Endothelial cell of umbilical vein (primary cell): ENCODE results near the gene ATF6B. TPM values are rescaled to one million over a fixed set of nuclear protein-coding genes. Genes with fewer than 3 reads are reported as not detected.

Source experiments
- BruUV-seq: library from RNA; stranded (reverse); fragments of 400-500 nt; replicated peaks from 2 replicates; lab custom pipeline; 2021; lab: Mats Ljungman, UMichigan
- CTCF ChIA-PET: fragments of 300-600, 350-600 bp; sonication (Branson Sonifier 250); formaldehyde crosslinking; loops from one replicate; lab custom pipeline; 2021; ENCODE audit warnings: antibody characterized with exemption, inconsistent platforms; lab: Charles Lee
- POLR2A ChIA-PET: fragments of 300-600, 350-600 bp; sonication (Branson Sonifier 250); formaldehyde crosslinking; loops from one replicate; lab custom pipeline; 2021; ENCODE audit warnings: antibody characterized with exemption, inconsistent platforms; lab: Charles Lee
- DNase-seq: peaks from one replicate; pipeline ENCODE4 v3.0.0-alpha.2; 2011; ENCODE audit warnings: low read depth, low spot score
- FAIRE-seq: peaks from 2 replicates; lab custom pipeline; 2011; peaks lifted over from hg19 to GRCh38; lab: Jason Lieb, UNC
- H2AFZ ChIP-seq: 2 replicates; pipeline ENCODE4 v1.6.0; 2012; ENCODE audit warnings: low read depth, low read length, control low read depth, inconsistent platforms
- H3K27ac ChIP-seq: 2 replicates; pipeline ENCODE4 v1.5.1; 2011; ENCODE audit warnings: low read depth, mild to moderate bottlenecking, control low read depth, low read length, moderate library complexity; ENCODE audit not compliant: insufficient read depth
- H3K27me3 ChIP-seq, 2 experiments: 2 replicates each; pipeline versions ENCODE4 v1.6.0 to v1.6.1; 2011; ENCODE audit warnings: low read length in 2 of 2, mixed read lengths in 1 of 2; ENCODE audit not compliant: control insufficient read depth in 2 of 2, insufficient read depth in 2 of 2
- H3K36me3 ChIP-seq, 2 experiments: 2 replicates in 1 of 2; 3 replicates in 1 of 2; pipeline ENCODE4 v1.5.1; 2011; ENCODE audit warnings: low read length in 2 of 2, mild to moderate bottlenecking in 1 of 2, moderate library complexity in 1 of 2; ENCODE audit not compliant: control insufficient read depth in 2 of 2, insufficient read depth in 2 of 2; ENCODE audit errors: extremely low read depth in 1 of 2
- H3K4me1 ChIP-seq: 3 replicates; pipeline ENCODE4 v1.5.1; 2011; ENCODE audit warnings: mild to moderate bottlenecking, low read length; ENCODE audit not compliant: control insufficient read depth, insufficient read depth; ENCODE audit errors: extremely low read depth
- H3K4me2 ChIP-seq: 2 replicates; pipeline ENCODE4 v1.6.1; 2011; ENCODE audit warnings: low read length, control low read depth, mixed read lengths; ENCODE audit not compliant: insufficient read depth
- H3K4me3 ChIP-seq, 3 experiments: fragments of 200-600 bp in 1 of 3; sonication (generic), shearing (Covaris generic) in 1 of 3; replicated peaks in 1 of 3; 2 replicates each; pipeline ENCODE4 v1.5.1; 2011 to 2016; ENCODE audit warnings: control low read depth in 3 of 3, low read length in 3 of 3, mild to moderate bottlenecking in 2 of 3, inconsistent platforms in 1 of 3, low read depth in 1 of 3, moderate library complexity in 1 of 3; ENCODE audit not compliant: insufficient read depth in 1 of 3
- H3K79me2 ChIP-seq: 2 replicates; pipeline ENCODE4 v1.6.0; 2012; ENCODE audit warnings: low read length, inconsistent platforms; ENCODE audit not compliant: control insufficient read depth, insufficient read depth
- H3K9ac ChIP-seq: replicated peaks from 2 replicates; pipeline ENCODE3; 2011; ENCODE audit warnings: low read length, control low read depth; ENCODE audit not compliant: insufficient read depth; ENCODE audit errors: extremely low read depth
- H3K9me1 ChIP-seq: replicated peaks from 3 replicates; pipeline ENCODE4 v1.6.0; 2011; ENCODE audit warnings: mild to moderate bottlenecking, low read length; ENCODE audit not compliant: control insufficient read depth, insufficient read depth; ENCODE audit errors: extremely low read depth
- H3K9me3 ChIP-seq: replicated peaks from 2 replicates; pipeline ENCODE4 v1.5.1; 2012; ENCODE audit warnings: low read length, inconsistent platforms; ENCODE audit not compliant: control insufficient read depth, insufficient read depth
- H4K20me1 ChIP-seq: replicated peaks from 2 replicates; pipeline ENCODE3; 2011; ENCODE audit warnings: mild to moderate bottlenecking, low read length; ENCODE audit not compliant: control insufficient read depth, insufficient read depth; ENCODE audit errors: extremely low read depth
- EZH2 ChIP-seq: IDR thresholded peaks from 2 replicates; pipeline ENCODE4 v1.6.1; 2012; ENCODE audit warnings: borderline replicate concordance, low read depth, mild to moderate bottlenecking, moderate library complexity, low read length, inconsistent platforms; ENCODE audit not compliant: severe bottlenecking
- FOS ChIP-seq: IDR thresholded peaks from 2 replicates; pipeline ENCODE4 v1.6.1; 2011; ENCODE audit warnings: mild to moderate bottlenecking, low read length, moderate library complexity, borderline replicate concordance; ENCODE audit not compliant: insufficient read depth
- GATA2 ChIP-seq: IDR thresholded peaks from 2 replicates; pipeline ENCODE4 v1.7.0; 2011; ENCODE audit warnings: low read depth, mild to moderate bottlenecking, moderate library complexity, mixed read lengths, low read length; ENCODE audit not compliant: insufficient read length, insufficient read depth
- JUN ChIP-seq: IDR thresholded peaks from 2 replicates; pipeline ENCODE4 v1.6.1; 2011; ENCODE audit warnings: borderline replicate concordance, low read depth; ENCODE audit not compliant: insufficient read length, insufficient read depth
- MYC ChIP-seq: IDR thresholded peaks from one replicate; pipeline ENCODE4 v1.6.1; 2011; ENCODE audit warnings: mild to moderate bottlenecking, low read depth, low read length
- POLR2A ChIP-seq: IDR thresholded peaks from 2 replicates; pipeline ENCODE4 v1.6.1; 2012; ENCODE audit warnings: low read depth, mild to moderate bottlenecking, control low read depth, low read length
- POLR2AphosphoS5 ChIP-seq: IDR thresholded peaks from 2 replicates; pipeline ENCODE4 v1.6.1; 2012; ENCODE audit warnings: low read depth, mild to moderate bottlenecking, control low read depth, low read length, moderate library complexity; ENCODE audit not compliant: insufficient read depth
- dilution Hi-C: fragments of 300-500 bp; cut with MboI; formaldehyde crosslinking; loops from one replicate; pipeline ENCODE4 v1.15.0; 2019; ENCODE audit warnings: low sequenced_read_pairs; ENCODE audit not compliant: extremely low pct_ligation_motif_present
- intact Hi-C: fragments of 100-400 bp; cut with micrococcal nuclease; formaldehyde crosslinking; loops from one replicate; pipeline ENCODE4 v1.10.0; 2022
- polyA plus RNA-seq, 4 experiments: library from polyadenylated mRNA; depleted of rRNA in 3 of 4; stranded (reverse) in 3 of 4; unstranded in 1 of 4; fragments of >200 nt; gene quantifications; 2 replicates each; pipeline versions ENCODE4 v1.2.1 to v1.2.3, GENCODE V29; 2011 to 2012; ENCODE audit warnings: missing spikeins in 1 of 4
- total RNA-seq: library from RNA; stranded (reverse); gene quantifications from 2 replicates; pipeline ENCODE4 v1.2.3, GENCODE V29; 2021
- TF ChIP-seq, protein P1 (sequence below): IDR thresholded peaks from 2 replicates; pipeline ENCODE4 v1.6.1; 2011; ENCODE audit not compliant: insufficient read depth, insufficient read length
- TF ChIP-seq, protein P2 (sequence below), 2 donors: IDR thresholded peaks; 1 replicate in 1 of 2; 2 replicates in 1 of 2; pipeline ENCODE4 v1.5.1; 2011; ENCODE audit warnings: low read length in 2 of 2, mild to moderate bottlenecking in 2 of 2, moderate library complexity in 2 of 2, control low read depth in 1 of 2, inconsistent platforms in 1 of 2, low read depth in 1 of 2; ENCODE audit not compliant: insufficient read depth in 1 of 2; ENCODE audit errors: extremely low read depth in 1 of 2

Gene ATF6B
- total and polyA plus RNA-seq, 2 donors (not counting 3 experiments of a cell fraction or from before 2014, with no cell fraction given), result 106 to 115 TPM

DNA sequence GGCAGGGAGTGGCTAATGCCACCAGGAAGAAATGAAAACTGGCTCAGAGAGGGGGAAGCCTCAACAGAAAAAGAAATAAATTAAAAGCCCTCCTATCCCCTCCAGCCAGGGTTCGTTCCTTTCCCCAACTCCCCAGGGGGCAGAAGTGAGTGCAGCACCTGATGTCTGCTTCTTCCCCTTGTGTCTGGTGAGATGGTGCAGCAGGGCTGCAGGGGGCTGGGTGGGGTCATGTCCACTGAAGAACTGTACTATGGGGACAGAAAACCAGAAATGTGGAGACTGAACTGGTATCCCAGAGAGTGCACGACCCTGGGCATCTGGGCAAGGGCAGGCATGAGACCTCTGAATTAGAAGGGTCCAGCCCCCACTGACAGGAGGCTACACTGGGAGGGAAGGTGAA lies 40.3 kb upstream of the ATF6B start:
- Histone ChIP-seq H3K4me3 (no peak overlapping the region), H3K9me1 (no peaks in the 10 kb centered on the region), H3K27me3 (no peaks in the 10 kb centered on the region), H3K4me1 (no peaks in the 10 kb centered on the region), H3K36me3 (peaks cover 7 to 21% of the 10 kb centered on the region in 2 experiments), H3K9ac (no peak overlapping the region), H2AFZ (no peak overlapping the region), H4K20me1 (no peaks in the 10 kb centered on the region), H3K4me2 (no peak overlapping the region), H3K79me2 (no peaks in the 10 kb centered on the region), H3K9me3 (no peaks in the 10 kb centered on the region), H3K27ac (no peak overlapping the region)
- ChIA-PET POLR2A (no interaction called here), CTCF (no interaction called here)
- FAIRE-seq, result no peak
- no peak for DNase-seq
- BruUV-seq, result no TSS peak
- dilution Hi-C loops, result no loop called here
- intact Hi-C loops, result no loop called here
- no peak for TF ChIP-seq EZH2
- TF ChIP-seq GATA2, result no peak
- TF ChIP-seq FOS, result no peak
- no peak for TF ChIP-seq JUN
- TF ChIP-seq, protein P1, sequence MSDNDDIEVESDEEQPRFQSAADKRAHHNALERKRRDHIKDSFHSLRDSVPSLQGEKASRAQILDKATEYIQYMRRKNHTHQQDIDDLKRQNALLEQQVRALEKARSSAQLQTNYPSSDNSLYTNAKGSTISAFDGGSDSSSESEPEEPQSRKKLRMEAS, result no peak
- no peak for TF ChIP-seq POLR2A
- TF ChIP-seq, protein P2, sequence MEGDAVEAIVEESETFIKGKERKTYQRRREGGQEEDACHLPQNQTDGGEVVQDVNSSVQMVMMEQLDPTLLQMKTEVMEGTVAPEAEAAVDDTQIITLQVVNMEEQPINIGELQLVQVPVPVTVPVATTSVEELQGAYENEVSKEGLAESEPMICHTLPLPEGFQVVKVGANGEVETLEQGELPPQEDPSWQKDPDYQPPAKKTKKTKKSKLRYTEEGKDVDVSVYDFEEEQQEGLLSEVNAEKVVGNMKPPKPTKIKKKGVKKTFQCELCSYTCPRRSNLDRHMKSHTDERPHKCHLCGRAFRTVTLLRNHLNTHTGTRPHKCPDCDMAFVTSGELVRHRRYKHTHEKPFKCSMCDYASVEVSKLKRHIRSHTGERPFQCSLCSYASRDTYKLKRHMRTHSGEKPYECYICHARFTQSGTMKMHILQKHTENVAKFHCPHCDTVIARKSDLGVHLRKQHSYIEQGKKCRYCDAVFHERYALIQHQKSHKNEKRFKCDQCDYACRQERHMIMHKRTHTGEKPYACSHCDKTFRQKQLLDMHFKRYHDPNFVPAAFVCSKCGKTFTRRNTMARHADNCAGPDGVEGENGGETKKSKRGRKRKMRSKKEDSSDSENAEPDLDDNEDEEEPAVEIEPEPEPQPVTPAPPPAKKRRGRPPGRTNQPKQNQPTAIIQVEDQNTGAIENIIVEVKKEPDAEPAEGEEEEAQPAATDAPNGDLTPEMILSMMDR (IDR thresholded peaks at IDR 0.05; ENCODE audit: extremely low read depth in 1 of 2, insufficient read depth in 1 of 2, low read depth in 1 of 2, low read length in 2 of 2), result no peak
- no peak for TF ChIP-seq MYC
- TF ChIP-seq POLR2AphosphoS5, result no peak
